Testis (tissue), 3 donors: ENCODE measurements around the gene TBC1D10A. TPM values are rescaled to one million over a fixed set of nuclear protein-coding genes. Genes with fewer than 3 reads are reported as not detected.

ENCODE experiments used
- DNase-seq: peaks from one replicate; pipeline ENCODE4 v3.0.0-alpha.2; 2019
- H3K27ac ChIP-seq, 2 donors: fragments of 200-600 bp; sonication (generic); one replicate each; pipeline ENCODE4 v1.5.1; 2019
- H3K27me3 ChIP-seq: fragments of 200-600 bp; sonication (generic); one replicate; pipeline ENCODE4 v1.5.1; 2019
- H3K36me3 ChIP-seq: fragments of 200-600 bp; sonication (generic); one replicate; pipeline ENCODE4 v1.5.1; 2017; ENCODE audit warnings: low read depth; ENCODE audit errors: missing control alignments
- H3K4me1 ChIP-seq: fragments of 200-600 bp; sonication (generic); one replicate; pipeline ENCODE4 v1.5.1; 2019
- H3K4me3 ChIP-seq, 2 donors: fragments of 200-600 bp; sonication (generic); one replicate each; pipeline ENCODE4 v1.5.1; 2017 to 2019
- H3K9me3 ChIP-seq: fragments of 200-600 bp; sonication (generic); one replicate; pipeline ENCODE4 v1.5.1; 2017
- CTCF ChIP-seq, 3 experiments: fragments of 450-650 bp in 2 of 3; fragments of 200-600 bp in 1 of 3; sonication (generic) in 1 of 3; IDR thresholded peaks; one replicate each; pipeline ENCODE4 v1.5.1; 2016 to 2019; ENCODE audit warnings: antibody characterized with exemption in 3 of 3, mild to moderate bottlenecking in 2 of 3, moderate library complexity in 1 of 3
- POLR2A ChIP-seq: fragments of 450-650 bp; IDR thresholded peaks from one replicate; pipeline ENCODE4 v1.6.1; 2017; ENCODE audit warnings: antibody characterized with exemption, mild to moderate bottlenecking, moderate library complexity
- WGBS, 2 donors: methylation state at CpG; one replicate each; pipeline ENCODE4 v1.1.5; 2018; 5-methylcytosine and 5-hydroxymethylcytosine counted together
- intact Hi-C: fragments of 100-400 bp; cut with DNase I; formaldehyde crosslinking; loops from one replicate; pipeline ENCODE4 v1.15.1; 2023; ENCODE audit warnings: low total_unique reads
- polyA plus RNA-seq: library from polyadenylated mRNA; stranded (reverse); fragments of 350-450 nt; fragmentation: Illumina TruSeq; extraction: RNeasy Lipid Tissue Mini Kit (QIAGEN cat#74804); gene quantifications from one replicate; pipeline ENCODE4 v1.2.3, GENCODE V29; 2014; ENCODE audit warnings: low read depth, low replicate concordance; ENCODE audit not compliant: insufficient read depth
- total RNA-seq, 2 donors: library from RNA; depleted of rRNA; stranded (reverse); fragments of >200 nt; gene quantifications; one replicate each; pipeline ENCODE4 v1.2.3, GENCODE V29; 2016

The TBC1D10A gene
- total and polyA plus RNA-seq, 3 donors from 2014 or later: 48.4 to 79.1 (median 51.0) TPM

- H3K27me3 ChIP-seq: no peaks in the 10 kb centered on the region
- no peak for DNase-seq
Observed at GRCh38 chr22:30260276-30260675, 66.5 kb downstream of the TBC1D10A start.

GRCh38 chr22:30254314-30254713 lies 72.4 kb downstream of the TBC1D10A start:
- WGBS, 2 donors: 64 to 71% methylated on average over 6 of the region's 6 CpGs
- TF ChIP-seq POLR2A: no peak
- TF ChIP-seq CTCF (IDR thresholded peaks at IDR 0.05): no peak
- intact Hi-C loops: no loop called here
- H3K9me3 ChIP-seq: no peaks in the 10 kb centered on the region
- no peak for DNase-seq
- H3K27ac ChIP-seq: no peak overlapping the region
- H3K4me3 ChIP-seq: no peak overlapping the region
- H3K4me1 ChIP-seq: peaks cover 14% of the 10 kb centered on the region
- H3K27me3 ChIP-seq: no peaks in the 10 kb centered on the region
- no peaks in the 10 kb centered on the region for H3K36me3 ChIP-seq

More at GRCh38 chr22:30260276-30260675, 66.5 kb downstream of the TBC1D10A start:
- WGBS, 2 donors: 98 to 100% methylated on average over 4 to 11 of the region's 11 CpGs
- Histone ChIP-seq H3K27ac (no peak overlapping the region), H3K4me3 (no peak overlapping the region), H3K4me1 (peaks cover 12% of the 10 kb centered on the region), H3K9me3 (no peaks in the 10 kb centered on the region), H3K36me3 (no peaks in the 10 kb centered on the region)
- no peak for TF ChIP-seq CTCF (IDR thresholded peaks at IDR 0.05)
- TF ChIP-seq POLR2A: no peak
- intact Hi-C loops: loop anchor here (5.0 to 10.0 kb wide), 2 partner anchors 127 to 555 kb away; partner anchors contain the start of gene RNF215

- no peaks in the 10 kb centered on the region for H3K27me3 ChIP-seq
- DNase-seq: peak; percentile 53
- WGBS, 2 donors: 67 to 73% methylated on average over 14 to 21 of the region's 22 CpGs
- H3K4me1 ChIP-seq: peaks cover 14% of the 10 kb centered on the region
- no peak for TF ChIP-seq POLR2A
- no peak for TF ChIP-seq CTCF (IDR thresholded peaks at IDR 0.05)
- H3K36me3 ChIP-seq: no peaks in the 10 kb centered on the region
- H3K9me3 ChIP-seq: no peaks in the 10 kb centered on the region
- intact Hi-C loops: no loop called here
- H3K4me3 ChIP-seq: no peak overlapping the region
- no peak overlapping the region for H3K27ac ChIP-seq
Observed at GRCh38 chr22:30253205-30253852, 73.4 kb downstream of the TBC1D10A start.

- Histone ChIP-seq H3K27me3 (no peaks in the 10 kb centered on the region), H3K27ac (no peak overlapping the region), H3K36me3 (no peaks in the 10 kb centered on the region), H3K9me3 (no peaks in the 10 kb centered on the region), H3K4me3 (no peak overlapping the region), H3K4me1 (peaks cover 14% of the 10 kb centered on the region)
- no peak for DNase-seq
- intact Hi-C loops: no loop called here
- TF ChIP-seq POLR2A (no peak), CTCF (IDR thresholded peaks at IDR 0.05) (no peak)
- WGBS, 2 donors: 80 to 83% methylated on average over 12 to 22 of the region's 22 CpGs
Observed at GRCh38 chr22:30252411-30253204, 74.1 kb downstream of the TBC1D10A start.
